ENCODE measurements around the gene LPP.

The LPP gene

GRCh38 chr3:188256758-188257157 lies 102.8 kb downstream of the LPP start:
- no peak overlapping the region for H3K4me3 ChIP-seq (ENCODE audit: low read length)
- DNase-seq (ENCODE audit: low read depth), result no peak
- peaks cover 7% of the 10 kb centered on the region for H3K4me1 ChIP-seq (ENCODE audit: control insufficient read depth, insufficient read depth, low read length)
- H3K9me3 ChIP-seq (ENCODE audit: control insufficient read depth, low read length), result no peaks in the 10 kb centered on the region
- H3K36me3 ChIP-seq (ENCODE audit: control insufficient read depth, insufficient read depth, low read length, severe bottlenecking), result peaks cover 10% of the 10 kb centered on the region
- no peaks in the 10 kb centered on the region for H3K27me3 ChIP-seq (replicated peaks; ENCODE audit: control insufficient read depth, insufficient read depth, low read length)
- H3K9ac ChIP-seq (ENCODE audit: low read length), result no peak overlapping the region

GRCh38 chr3:188257384-188258026 lies 103.5 kb downstream of the LPP start:
- Histone ChIP-seq H3K4me1 (ENCODE audit: control insufficient read depth, insufficient read depth, low read length) (peaks cover 9% of the 10 kb centered on the region), H3K9me3 (ENCODE audit: control insufficient read depth, low read length) (no peaks in the 10 kb centered on the region), H3K9ac (ENCODE audit: low read length) (no peak overlapping the region), H3K4me3 (ENCODE audit: low read length) (no peak overlapping the region), H3K36me3 (ENCODE audit: control insufficient read depth, insufficient read depth, low read length, severe bottlenecking) (peaks cover 10% of the 10 kb centered on the region), H3K27me3 (replicated peaks; ENCODE audit: control insufficient read depth, insufficient read depth, low read length) (no peaks in the 10 kb centered on the region)
- DNase-seq (ENCODE audit: low read depth), result no peak

- DNase-seq (ENCODE audit: low read depth), result no peak
- H3K9ac ChIP-seq (ENCODE audit: low read length), result no peak overlapping the region
- H3K4me3 ChIP-seq (ENCODE audit: low read length), result no peak overlapping the region
- H3K4me1 ChIP-seq (ENCODE audit: control insufficient read depth, insufficient read depth, low read length), result peaks cover 26% of the 10 kb centered on the region
- H3K27me3 ChIP-seq (replicated peaks; ENCODE audit: control insufficient read depth, insufficient read depth, low read length), result no peaks in the 10 kb centered on the region
- H3K9me3 ChIP-seq (ENCODE audit: control insufficient read depth, low read length), result no peaks in the 10 kb centered on the region
- H3K36me3 ChIP-seq (ENCODE audit: control insufficient read depth, insufficient read depth, low read length, severe bottlenecking), result peaks cover 10% of the 10 kb centered on the region
Observed at GRCh38 chr3:188259191-188259590, 105.2 kb downstream of the LPP start.

- H3K27me3 ChIP-seq (replicated peaks; ENCODE audit: control insufficient read depth, insufficient read depth, low read length), result no peaks in the 10 kb centered on the region
- DNase-seq (ENCODE audit: low read depth), result no peak
- no peak overlapping the region for H3K4me3 ChIP-seq (ENCODE audit: low read length)
- peaks cover 30% of the 10 kb centered on the region for H3K4me1 ChIP-seq (ENCODE audit: control insufficient read depth, insufficient read depth, low read length)
- H3K9ac ChIP-seq (ENCODE audit: low read length), result no peak overlapping the region
- H3K36me3 ChIP-seq (ENCODE audit: control insufficient read depth, insufficient read depth, low read length, severe bottlenecking), result peaks cover 10% of the 10 kb centered on the region
- no peaks in the 10 kb centered on the region for H3K9me3 ChIP-seq (ENCODE audit: control insufficient read depth, low read length)
Observed at GRCh38 chr3:188259596-188259995, 105.6 kb downstream of the LPP start.

- DNase-seq (ENCODE audit: low read depth), result no peak
- H3K9me3 ChIP-seq (ENCODE audit: control insufficient read depth, low read length), result no peaks in the 10 kb centered on the region
- H3K27me3 ChIP-seq (replicated peaks; ENCODE audit: control insufficient read depth, insufficient read depth, low read length), result no peaks in the 10 kb centered on the region
- H3K4me1 ChIP-seq (ENCODE audit: control insufficient read depth, insufficient read depth, low read length), result peaks cover 44% of the 10 kb centered on the region
- H3K4me3 ChIP-seq (ENCODE audit: low read length), result no peak overlapping the region
- H3K36me3 ChIP-seq (ENCODE audit: control insufficient read depth, insufficient read depth, low read length, severe bottlenecking), result no peaks in the 10 kb centered on the region
- H3K9ac ChIP-seq (ENCODE audit: low read length), result no peak overlapping the region
Observed at GRCh38 chr3:188261011-188261410, 107.1 kb downstream of the LPP start.

- H3K9ac ChIP-seq (ENCODE audit: low read length), result peak overlapping the region; percentile 45
- no peak overlapping the region for H3K4me3 ChIP-seq (ENCODE audit: low read length)
- H3K9me3 ChIP-seq (ENCODE audit: control insufficient read depth, low read length), result no peaks in the 10 kb centered on the region
Observed at GRCh38 chr3:188262488-188262887, 108.5 kb downstream of the LPP start.

GRCh38 chr3:188262913-188263683 lies 109.1 kb downstream of the LPP start:
- Histone ChIP-seq H3K9me3 (ENCODE audit: control insufficient read depth, low read length) (no peaks in the 10 kb centered on the region), H3K4me1 (ENCODE audit: control insufficient read depth, insufficient read depth, low read length) (peaks cover 65% of the 10 kb centered on the region), H3K9ac (ENCODE audit: low read length) (peak overlapping the region; percentile 88), H3K27me3 (replicated peaks; ENCODE audit: control insufficient read depth, insufficient read depth, low read length) (no peaks in the 10 kb centered on the region), H3K4me3 (ENCODE audit: low read length) (no peak overlapping the region), H3K36me3 (ENCODE audit: control insufficient read depth, insufficient read depth, low read length, severe bottlenecking) (no peaks in the 10 kb centered on the region)
- DNase-seq (ENCODE audit: low read depth), result peak; percentile 51

More at GRCh38 chr3:188262488-188262887, 108.5 kb downstream of the LPP start:
- DNase-seq (ENCODE audit: low read depth), result no peak
- Histone ChIP-seq H3K36me3 (ENCODE audit: control insufficient read depth, insufficient read depth, low read length, severe bottlenecking) (no peaks in the 10 kb centered on the region), H3K27me3 (replicated peaks; ENCODE audit: control insufficient read depth, insufficient read depth, low read length) (no peaks in the 10 kb centered on the region), H3K4me1 (ENCODE audit: control insufficient read depth, insufficient read depth, low read length) (peaks cover 58% of the 10 kb centered on the region)

- Histone ChIP-seq H3K9ac (ENCODE audit: low read length) (peak overlapping the region; percentile 88), H3K4me1 (ENCODE audit: control insufficient read depth, insufficient read depth, low read length) (peaks cover 66% of the 10 kb centered on the region), H3K9me3 (ENCODE audit: control insufficient read depth, low read length) (no peaks in the 10 kb centered on the region), H3K27me3 (replicated peaks; ENCODE audit: control insufficient read depth, insufficient read depth, low read length) (no peaks in the 10 kb centered on the region), H3K4me3 (ENCODE audit: low read length) (peak overlapping the region; percentile 55), H3K36me3 (ENCODE audit: control insufficient read depth, insufficient read depth, low read length, severe bottlenecking) (no peaks in the 10 kb centered on the region)
- peak; percentile 46 for DNase-seq (ENCODE audit: low read depth)
Observed at GRCh38 chr3:188264226-188265207, 110.6 kb downstream of the LPP start.

- peak; percentile 74 for DNase-seq (ENCODE audit: low read depth)
- peak overlapping the region; percentile 88 for H3K9ac ChIP-seq (ENCODE audit: low read length)
- no peaks in the 10 kb centered on the region for H3K9me3 ChIP-seq (ENCODE audit: control insufficient read depth, low read length)
- H3K27me3 ChIP-seq (replicated peaks; ENCODE audit: control insufficient read depth, insufficient read depth, low read length), result no peaks in the 10 kb centered on the region
- no peaks in the 10 kb centered on the region for H3K36me3 ChIP-seq (ENCODE audit: control insufficient read depth, insufficient read depth, low read length, severe bottlenecking)
- H3K4me3 ChIP-seq (ENCODE audit: low read length), result peak overlapping the region; percentile 46
- peaks cover 85% of the 10 kb centered on the region for H3K4me1 ChIP-seq (ENCODE audit: control insufficient read depth, insufficient read depth, low read length)
Observed at GRCh38 chr3:188266562-188267274, 112.8 kb downstream of the LPP start.

GRCh38 chr3:188267790-188268335 lies 113.9 kb downstream of the LPP start:
- H3K9me3 ChIP-seq (ENCODE audit: control insufficient read depth, low read length), result no peaks in the 10 kb centered on the region
- peaks cover 91% of the 10 kb centered on the region for H3K4me1 ChIP-seq (ENCODE audit: control insufficient read depth, insufficient read depth, low read length)
- no peaks in the 10 kb centered on the region for H3K36me3 ChIP-seq (ENCODE audit: control insufficient read depth, insufficient read depth, low read length, severe bottlenecking)
- no peaks in the 10 kb centered on the region for H3K27me3 ChIP-seq (replicated peaks; ENCODE audit: control insufficient read depth, insufficient read depth, low read length)
- no peak for DNase-seq (ENCODE audit: low read depth)
- H3K9ac ChIP-seq (ENCODE audit: low read length), result peak overlapping the region; percentile 88
- H3K4me3 ChIP-seq (ENCODE audit: low read length), result peak overlapping the region; percentile 46
